ENCODE results near the gene ACVR1B. TPM values are rescaled to one million over a fixed set of nuclear protein-coding genes. Genes with fewer than 3 reads are reported as not detected.
A peak's percentile ranks its signal among the peaks of the same experiment; 100 is the strongest.
"Not testable (repeated sequence)": the region's sequence is repeated elsewhere in the genome, so short reads cannot be mapped to it uniquely, and the experiment has no call there.

Gene ACVR1B
- polyA plus RNA-seq, 5 donors: 14.1 to 16.3 (median 15.1) TPM

DNA sequence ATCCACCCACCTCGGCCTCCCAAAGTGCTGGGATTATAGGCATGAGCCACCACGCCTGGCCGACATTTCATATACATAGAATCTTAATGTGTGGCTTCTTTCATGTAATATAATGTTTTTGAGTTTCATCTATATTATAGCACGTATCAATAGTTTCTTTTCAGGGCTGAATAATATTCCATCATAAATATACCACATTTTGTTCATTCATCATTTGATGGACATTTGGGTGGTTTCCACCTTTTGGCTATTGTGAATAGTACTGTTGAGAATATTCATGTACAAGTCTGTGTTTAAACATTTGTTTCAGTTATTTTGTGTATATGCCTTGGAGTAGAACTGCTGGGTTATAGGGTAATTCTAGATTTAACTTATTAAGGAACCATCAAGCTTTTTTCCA is 12.0 kb downstream of the ACVR1B start:
- DNase-seq: no peak

DNA sequence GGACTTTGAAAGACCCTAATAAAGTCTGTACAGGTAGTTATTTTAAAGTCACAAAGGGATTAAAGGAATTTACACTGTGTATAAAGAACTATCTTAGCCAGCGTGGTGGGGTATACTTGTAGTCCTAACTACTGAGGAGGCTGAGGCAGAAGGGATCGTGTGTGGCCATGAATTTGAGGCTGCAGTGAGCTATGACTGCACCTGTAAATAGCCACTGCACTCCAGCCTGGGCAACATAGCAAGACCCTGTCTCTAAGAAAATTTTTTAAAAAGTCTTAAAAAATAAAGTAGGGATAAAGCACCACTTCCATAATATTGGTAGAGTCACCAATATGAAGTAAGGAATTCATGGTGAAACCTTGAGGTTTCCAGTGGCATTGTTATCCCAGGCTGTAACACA is 18.1 kb downstream of the ACVR1B start:
- no peak for DNase-seq

DNA sequence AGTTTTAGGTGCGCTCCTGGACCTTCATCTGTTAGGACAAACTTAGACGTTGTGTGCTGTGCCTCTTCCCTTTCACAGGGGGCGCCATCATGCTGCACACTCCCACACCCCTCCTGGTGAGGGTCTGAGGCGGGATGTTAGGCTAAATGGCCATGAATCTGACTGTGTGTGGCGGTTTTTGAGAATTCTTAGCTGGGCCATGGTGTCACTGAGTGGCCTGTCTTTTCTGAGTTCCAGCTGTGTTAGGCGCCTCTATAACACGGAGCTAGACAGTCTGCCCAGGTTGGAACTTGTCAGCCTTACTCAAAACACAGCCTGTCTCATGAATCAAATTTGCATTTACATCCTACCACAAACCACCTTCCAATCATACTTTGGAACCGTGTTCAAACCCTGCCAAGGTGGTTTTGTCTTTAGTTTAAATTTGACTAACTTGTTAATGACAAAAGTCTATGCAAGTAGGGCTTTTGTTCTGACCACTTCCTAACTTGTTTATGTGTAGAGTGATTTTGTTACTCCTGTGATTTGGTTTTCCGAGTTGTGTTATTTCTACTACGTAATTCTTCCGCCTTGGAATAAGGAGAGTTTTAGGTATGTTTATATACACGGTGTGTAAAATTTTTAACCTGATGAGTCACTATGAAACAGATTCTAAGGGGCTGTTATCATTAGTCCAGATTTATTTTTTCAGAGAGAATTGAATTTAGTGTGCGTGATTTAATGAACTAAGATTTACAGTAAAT is 19.6 kb downstream of the ACVR1B start:
- DNase-seq: no peak

DNA sequence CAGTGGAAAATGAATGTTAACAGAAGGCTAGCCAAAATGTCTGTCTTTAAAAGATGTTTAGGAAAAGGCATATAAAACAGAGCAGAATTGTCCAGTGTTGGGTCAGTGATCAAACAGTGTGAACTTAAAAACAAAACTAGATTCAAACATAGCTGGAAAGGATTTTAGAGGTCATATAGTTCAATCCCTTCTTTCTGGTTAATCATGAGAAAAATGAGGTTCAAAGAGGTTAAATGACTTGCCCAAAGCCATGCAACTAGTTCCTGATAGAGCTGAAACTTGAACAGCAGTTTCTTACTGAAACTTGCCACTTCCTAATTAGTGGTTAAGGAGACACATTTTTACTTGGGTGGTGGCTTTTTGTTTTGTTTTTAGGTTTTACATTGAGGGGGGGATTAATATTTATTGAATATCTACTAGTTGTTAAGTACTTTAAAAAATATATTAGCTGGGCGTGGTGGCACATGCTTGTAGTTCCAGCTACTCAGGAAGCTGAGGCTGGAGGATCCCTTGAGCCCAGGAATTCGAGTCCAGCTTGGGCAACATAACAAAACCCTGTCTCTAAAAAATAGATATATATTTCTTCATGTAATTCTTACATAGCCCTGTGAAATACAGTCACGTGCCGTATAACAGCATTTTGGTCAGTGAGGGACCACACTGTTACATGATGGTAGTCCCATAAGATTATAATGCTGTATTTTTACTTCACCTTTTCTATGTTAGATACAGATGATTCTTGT is 20.4 kb downstream of the ACVR1B start:
- no peak for DNase-seq

DNA sequence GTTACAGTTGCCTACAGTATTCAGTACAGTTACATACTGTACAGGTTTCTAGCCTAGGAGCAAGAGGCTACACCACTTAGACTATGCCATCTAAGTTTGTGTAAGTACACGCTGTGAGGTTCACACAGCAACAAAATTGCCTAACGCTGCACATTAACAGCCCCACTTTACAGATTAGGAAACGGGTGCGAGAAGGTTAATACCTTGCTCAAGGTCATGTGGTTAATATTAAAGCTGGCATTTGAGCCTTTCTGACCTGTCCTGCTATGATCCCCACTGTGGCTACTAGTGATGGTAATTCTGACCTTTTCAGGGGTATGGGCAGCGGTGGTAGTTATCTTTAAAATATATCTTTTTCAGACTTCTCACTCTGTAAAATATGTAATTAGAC is 20.9 kb downstream of the ACVR1B start:
- DNase-seq: no peak

DNA sequence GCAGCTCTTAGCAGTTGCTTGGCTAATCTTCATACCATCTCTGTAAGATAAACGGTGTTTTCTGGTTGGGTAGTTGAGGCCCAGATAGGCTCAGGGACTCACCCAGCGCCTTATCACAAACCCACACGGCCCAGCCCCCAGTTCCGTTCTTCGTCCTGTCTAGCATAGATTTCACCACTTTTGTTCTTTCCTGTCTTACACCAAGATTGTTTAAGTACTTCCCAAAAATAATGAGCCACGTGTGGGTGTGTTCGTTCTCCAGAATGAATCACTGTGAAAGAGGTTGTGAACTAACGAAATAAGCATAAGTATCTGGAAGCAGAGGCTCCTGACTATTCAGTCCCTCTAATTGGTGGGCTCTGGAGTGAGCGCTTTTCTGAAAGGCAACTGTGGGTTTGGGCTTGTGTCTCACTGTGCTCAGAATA is 21.4 kb downstream of the ACVR1B start:
- DNase-seq: no peak

DNA sequence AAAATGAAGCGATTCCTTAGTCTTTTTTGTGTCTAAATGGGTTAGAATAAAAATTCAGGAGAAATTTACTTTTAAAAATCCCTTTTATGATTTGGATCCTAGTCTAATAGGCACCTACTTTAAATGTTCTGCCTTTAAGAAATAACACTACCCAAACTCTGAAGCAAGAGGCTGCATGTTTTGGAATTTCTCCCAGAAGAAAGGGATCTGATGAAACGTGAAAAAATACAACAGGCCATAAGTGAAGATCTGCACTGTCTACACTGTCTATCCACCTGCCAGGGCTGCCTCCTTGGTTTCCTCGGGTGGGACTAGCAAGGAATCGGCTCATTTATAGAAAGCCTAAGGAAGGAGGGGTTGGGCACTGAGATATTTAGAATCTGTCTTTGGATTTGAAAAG is 22.1 kb downstream of the ACVR1B start:
- no peak for DNase-seq

DNA sequence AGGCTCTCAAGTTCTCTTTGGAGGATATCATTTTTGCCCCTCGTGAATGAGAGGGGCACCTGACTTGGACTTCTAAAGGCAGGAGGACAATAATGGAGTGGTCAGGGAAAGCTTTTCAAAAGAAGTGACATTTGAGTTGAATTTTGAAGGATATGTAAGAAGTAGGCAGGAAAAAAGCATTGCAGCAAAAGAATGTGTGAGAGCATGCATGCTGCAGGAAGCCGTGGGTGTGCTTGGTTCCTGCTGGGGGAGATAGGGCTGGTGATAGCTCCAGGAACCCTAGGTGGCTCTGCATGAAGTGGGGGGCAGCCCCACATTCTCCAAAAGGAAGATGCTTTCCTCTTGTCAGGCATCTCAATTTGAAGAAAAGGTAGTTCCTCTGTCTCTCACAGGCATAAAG is 23.1 kb downstream of the ACVR1B start:
- no peak for DNase-seq

DNA sequence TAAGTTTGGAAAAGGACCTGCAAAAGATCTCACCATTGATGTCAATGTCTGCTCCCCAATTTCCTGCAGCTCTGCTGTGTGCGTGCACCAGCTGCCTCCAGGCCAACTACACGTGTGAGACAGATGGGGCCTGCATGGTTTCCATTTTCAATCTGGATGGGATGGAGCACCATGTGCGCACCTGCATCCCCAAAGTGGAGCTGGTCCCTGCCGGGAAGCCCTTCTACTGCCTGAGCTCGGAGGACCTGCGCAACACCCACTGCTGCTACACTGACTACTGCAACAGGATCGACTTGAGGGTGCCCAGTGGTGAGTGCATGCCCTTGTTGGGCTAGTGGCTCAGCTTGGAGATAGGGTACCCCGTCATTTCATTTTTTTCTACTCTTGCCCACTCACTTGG is 23.7 kb downstream of the ACVR1B start:
- no peak for DNase-seq

DNA sequence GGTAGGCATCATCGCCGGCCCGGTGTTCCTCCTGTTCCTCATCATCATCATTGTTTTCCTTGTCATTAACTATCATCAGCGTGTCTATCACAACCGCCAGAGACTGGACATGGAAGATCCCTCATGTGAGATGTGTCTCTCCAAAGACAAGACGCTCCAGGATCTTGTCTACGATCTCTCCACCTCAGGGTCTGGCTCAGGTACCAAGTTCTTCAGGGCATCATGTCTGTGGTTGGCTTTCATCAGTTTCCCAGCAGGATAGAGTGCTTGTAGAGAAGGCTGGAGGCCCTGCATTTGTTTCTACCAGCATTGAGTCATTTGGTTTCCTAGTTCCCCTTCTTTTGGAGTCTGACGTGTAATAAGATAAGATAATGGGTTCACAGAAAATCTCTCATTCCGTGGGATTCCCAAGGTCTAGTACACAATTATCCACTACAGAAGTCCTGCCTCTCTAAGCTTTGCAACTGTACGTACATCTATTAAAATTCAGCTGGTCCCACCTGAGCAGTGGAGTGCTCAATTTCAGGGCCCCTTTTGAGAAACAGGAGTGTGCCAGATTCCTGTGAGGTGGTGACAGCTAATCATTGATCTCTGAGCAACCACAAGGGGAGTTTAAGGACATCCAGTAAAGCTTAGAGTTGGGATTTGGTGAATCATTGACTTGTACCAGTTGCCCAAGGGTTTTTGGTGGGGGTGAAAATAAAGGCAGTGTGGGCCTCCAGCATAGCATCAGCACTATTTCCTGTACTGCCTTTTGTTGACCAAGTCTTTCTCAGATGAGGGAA is 25.1 kb downstream of the ACVR1B start:
- no peak for DNase-seq

DNA sequence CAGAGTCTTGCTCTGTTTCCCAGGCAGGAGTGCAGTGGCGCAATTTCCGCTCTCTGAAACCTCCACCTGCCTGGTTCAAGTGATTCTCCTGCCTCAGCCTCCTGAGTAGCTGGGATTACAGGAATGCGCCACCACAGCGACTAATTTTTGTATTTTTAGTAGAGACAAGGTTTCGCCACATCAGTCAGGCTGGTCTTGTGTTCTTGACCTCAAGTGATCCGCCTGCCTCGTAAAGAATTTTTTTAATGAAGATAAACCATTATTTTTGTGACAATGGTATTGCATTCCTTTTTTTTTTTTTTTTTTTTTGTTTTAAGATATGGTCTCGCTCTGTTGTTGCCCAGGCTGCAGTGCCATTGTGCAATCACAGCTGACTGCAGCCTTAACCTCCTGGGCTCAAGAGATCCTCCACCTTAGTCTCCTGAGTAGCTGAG is 25.8 kb downstream of the ACVR1B start:
- DNase-seq: no peak

DNA sequence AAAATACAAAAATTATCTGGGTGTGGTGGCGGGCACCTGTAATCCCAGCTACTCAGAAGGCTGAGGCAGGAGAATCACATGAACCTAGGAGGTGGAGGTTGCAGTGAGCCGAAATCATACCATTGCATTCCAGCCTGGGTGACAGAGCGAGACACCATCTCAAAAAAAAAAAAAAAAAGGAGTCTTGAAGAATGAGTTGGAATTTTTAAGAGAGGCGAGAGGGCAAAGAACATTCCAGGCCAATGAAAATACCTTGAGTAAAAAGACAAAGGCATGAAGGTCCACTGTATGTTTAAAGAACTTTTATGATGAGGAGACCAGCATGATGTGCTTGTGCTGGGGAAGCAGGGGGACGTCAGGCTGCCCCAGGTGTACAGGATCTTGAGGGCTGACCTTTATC is 27.8 kb downstream of the ACVR1B start:
- DNase-seq: not testable (repeated sequence)

DNA sequence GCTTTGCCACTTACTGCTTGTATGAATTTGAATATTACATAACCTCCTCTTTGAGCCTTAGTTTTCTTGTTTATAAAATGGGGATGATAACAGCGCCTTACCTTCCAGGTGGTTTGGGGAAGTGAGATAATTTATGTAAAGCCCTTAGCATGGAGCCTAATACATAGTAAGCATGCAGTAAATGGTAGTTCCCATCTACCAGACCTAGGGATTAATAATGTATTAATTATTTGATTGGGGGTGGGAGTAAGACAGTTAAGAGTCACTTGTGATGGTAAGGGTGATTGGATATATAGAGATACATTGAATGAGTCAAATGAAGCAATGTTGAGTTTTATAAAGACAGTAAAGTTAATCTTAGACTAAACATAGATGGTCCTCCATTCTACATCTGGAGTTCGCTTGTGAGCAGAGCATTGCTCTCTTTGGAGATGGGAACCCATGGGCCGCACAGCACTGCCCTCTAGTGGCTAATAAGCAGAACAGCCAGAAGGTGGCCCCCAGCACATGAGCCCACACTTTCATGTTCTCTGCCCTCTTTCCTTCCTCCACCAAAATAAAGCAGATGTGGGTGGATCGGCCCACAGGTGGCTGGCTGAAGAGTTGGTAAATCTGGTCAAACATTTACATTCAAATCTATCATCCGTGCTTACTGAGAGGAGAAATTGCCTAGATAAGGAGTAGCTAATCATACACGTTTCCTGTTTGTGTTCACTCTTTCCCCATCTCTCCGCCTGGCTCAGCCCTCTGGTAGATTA is 28.7 kb downstream of the ACVR1B start:
- peak; percentile 57 to 63 for DNase-seq

DNA sequence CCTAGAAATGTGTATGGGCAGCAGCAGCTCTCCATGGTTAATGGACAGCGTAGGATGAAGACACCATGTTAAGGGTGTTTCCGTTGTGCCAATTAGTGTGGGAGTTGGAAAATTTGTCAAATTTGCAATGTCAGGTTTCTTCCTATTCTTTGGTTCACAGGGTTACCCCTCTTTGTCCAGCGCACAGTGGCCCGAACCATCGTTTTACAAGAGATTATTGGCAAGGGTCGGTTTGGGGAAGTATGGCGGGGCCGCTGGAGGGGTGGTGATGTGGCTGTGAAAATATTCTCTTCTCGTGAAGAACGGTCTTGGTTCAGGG is 29.3 kb downstream of the ACVR1B start:
- DNase-seq: no peak

DNA sequence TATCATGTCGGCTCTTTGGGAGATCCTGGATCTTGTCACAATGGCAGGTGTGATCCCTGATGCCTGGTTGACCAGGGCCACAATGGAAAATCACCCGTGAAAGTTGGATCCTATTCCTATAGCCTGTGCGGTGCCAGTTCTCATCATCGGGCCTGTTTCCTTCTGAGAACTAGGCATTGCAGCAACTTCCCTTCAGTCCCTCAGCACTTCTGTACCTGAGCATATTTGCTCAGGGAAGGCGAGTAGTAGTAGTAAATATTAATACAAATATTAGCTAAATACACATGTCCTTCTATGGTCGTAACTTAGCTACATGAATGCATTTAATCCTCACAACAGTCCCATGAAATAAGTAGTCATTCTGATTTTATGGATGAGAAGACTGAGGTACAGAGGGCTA is 33.2 kb downstream of the ACVR1B start:
- DNase-seq: no peak

DNA sequence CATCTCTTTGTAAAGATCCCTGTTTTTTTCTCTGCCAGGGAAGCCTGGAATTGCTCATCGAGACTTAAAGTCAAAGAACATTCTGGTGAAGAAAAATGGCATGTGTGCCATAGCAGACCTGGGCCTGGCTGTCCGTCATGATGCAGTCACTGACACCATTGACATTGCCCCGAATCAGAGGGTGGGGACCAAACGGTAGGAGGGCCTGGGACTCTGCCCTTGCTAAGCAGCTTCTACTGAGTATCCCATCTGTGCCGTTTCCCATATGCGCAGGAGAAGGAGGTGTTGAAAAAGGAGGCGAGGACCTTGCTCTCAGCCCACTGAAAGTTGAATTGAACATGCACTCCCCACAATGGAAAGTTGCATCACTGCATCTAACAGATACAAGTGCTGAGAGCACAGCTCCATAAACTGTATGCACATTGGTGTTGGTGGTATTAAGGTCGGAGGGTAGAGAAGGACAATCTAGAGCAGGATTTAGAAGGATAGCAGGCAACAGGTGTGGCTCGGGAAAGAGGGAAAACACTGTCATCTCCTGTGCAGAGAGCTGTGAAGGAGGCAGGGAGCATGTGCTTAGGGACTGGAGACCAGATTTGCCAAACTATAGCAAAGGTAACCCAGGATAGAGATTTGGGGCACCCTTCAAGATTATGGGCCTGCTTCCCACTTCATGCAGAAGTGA is 33.8 kb downstream of the ACVR1B start:
- no peak for DNase-seq

DNA sequence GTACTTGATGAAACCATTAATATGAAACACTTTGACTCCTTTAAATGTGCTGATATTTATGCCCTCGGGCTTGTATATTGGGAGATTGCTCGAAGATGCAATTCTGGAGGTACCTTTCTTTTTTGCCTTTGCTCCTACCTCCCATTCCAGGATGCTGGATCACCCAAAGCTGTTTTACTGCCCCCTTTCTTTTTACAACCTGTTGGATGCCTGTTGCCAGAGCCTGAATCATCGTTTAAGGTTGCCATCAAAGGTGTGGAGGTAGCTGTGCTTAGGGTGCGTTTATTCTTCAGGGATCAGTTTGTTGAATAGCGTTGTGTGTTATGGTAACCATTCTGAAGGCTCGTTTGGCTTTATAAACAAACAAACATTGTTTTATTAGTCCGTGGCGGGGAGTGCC is 35.3 kb downstream of the ACVR1B start:
- DNase-seq: no peak

DNA sequence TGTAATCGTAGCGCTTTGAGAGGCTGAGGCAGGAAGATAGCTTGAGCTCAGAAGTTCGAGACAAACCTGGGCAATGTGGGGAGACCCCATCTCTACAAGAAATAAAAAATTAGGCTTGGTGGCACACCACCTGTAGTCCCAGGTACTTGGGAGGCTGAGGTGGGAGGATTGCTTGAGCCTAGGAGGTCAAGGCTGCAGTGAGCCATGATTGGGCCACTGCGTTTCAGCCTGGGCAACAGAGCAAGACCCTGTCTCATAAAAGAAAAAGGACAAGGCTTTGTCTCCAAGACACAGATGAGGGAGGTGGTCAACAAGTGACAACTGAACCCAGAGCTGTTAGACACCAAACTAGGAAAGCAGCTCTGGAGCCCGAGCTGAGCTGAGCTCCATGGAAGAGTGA is 40.7 kb downstream of the ACVR1B start:
- DNase-seq: no peak

DNA sequence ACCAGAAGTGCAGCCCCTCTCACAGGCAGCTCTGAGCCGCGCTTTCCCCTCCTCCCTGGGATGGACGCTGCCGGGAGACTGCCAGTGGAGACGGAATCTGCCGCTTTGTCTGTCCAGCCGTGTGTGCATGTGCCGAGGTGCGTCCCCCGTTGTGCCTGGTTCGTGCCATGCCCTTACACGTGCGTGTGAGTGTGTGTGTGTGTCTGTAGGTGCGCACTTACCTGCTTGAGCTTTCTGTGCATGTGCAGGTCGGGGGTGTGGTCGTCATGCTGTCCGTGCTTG is 43.0 kb downstream of the ACVR1B start:
- no peak for DNase-seq

DNA sequence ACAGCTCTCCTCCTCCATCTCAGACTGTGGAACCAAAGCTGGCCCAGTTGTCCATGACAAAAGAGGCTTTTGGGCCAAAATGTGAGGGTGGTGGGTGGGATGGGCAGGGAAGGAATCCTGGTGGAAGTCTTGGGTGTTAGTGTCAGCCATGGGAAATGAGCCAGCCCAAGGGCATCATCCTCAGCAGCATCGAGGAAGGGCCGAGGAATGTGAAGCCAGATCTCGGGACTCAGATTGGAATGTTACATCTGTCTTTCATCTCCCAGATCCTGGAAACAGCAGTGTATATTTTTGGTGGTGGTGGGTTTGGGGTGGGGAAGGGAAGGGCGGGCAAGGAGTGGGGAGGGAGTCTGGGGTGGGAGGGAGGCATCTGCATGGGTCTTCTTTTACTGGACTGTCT is 43.5 kb downstream of the ACVR1B start:
- DNase-seq: no peak

DNA sequence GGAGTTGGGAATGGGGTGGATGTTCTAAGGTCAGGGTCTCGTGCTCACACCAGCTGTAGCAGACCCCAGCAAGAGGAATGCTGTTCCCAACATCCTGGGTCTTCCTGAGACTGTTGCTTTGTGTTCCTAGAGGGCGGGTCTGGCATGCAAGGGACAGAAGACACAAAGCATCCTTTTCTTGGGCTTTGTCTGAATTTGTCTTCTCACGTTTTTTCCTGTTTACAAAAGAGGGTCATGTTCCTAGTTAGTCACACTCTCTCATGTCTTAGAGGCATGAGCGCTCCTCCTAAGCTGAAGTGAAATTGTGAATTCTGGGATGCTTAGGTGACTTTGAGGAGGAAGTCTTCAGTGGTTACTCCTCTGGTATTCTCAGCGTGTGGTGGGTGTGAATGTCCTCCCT is 45.6 kb downstream of the ACVR1B start:
- DNase-seq: no peak

DNA sequence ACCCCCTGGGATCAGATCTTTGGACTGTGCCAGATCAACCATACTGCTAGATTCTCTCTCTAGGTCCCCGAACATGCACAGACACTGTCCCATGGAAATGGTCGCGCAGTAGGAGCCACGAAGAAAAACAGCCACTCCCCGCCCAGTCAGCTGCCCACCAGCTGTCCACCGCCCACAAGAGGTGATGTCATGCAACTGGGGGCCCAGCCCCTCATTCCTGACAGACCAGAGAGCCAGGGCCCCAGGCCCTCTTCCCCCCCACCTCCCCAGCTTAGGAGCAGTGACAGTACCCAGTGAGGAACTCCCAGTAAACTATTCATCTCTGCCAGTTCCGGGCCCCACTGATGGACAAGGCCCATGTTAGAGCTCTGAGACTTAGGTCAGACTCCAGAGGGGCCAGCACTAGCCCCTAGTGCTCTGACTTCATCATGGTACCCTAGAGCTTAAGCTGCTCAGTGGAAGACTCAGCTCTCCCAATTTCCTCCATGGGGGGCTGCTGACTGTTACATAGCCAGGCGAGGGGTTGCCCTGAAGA is 51.6 kb downstream of the ACVR1B start:
- DNase-seq: no peak

Measured in right lung (tissue), 5 donors.